NCI-H2227 (cell line): ENCODE data around the gene FERMT1.
"Not testable (repeated sequence)": the region's sequence is repeated elsewhere in the genome, so short reads cannot be mapped to it uniquely, and the experiment has no call there.

Experiments used
- DNase-seq: peaks from one replicate; lab custom pipeline; 2025; ENCODE audit not compliant: unreplicated experiment; lab: John Stamatoyannopoulos, UW

FERMT1 gene

GRCh38 chr20:6041808-6042265 lies 81.0 kb downstream of the FERMT1 start:
- DNase-seq: no peak

GRCh38 chr20:6040958-6041807 lies 81.6 kb downstream of the FERMT1 start:
- DNase-seq: no peak

- no peak for DNase-seq
Measured at GRCh38 chr20:6040540-6040939, 82.3 kb downstream of the FERMT1 start.

- DNase-seq: no peak
Measured at GRCh38 chr20:6039766-6040165, 83.1 kb downstream of the FERMT1 start.

GRCh38 chr20:6038256-6038655 lies 84.6 kb downstream of the FERMT1 start:
- DNase-seq: no peak

GRCh38 chr20:6037082-6037481 lies 85.7 kb downstream of the FERMT1 start:
- no peak for DNase-seq

GRCh38 chr20:6036213-6036612 lies 86.6 kb downstream of the FERMT1 start:
- DNase-seq: no peak

- DNase-seq: no peak
Measured at GRCh38 chr20:6034134-6034969, 88.5 kb downstream of the FERMT1 start.

- DNase-seq: not testable (repeated sequence)
Measured at GRCh38 chr20:6032907-6033306, 89.9 kb downstream of the FERMT1 start.

- DNase-seq: no peak
Measured at GRCh38 chr20:6030453-6031080, 92.3 kb downstream of the FERMT1 start.

GRCh38 chr20:6029538-6029937 lies 93.3 kb downstream of the FERMT1 start:
- DNase-seq: no peak

GRCh38 chr20:6028818-6029217 lies 94.0 kb downstream of the FERMT1 start:
- no peak for DNase-seq

GRCh38 chr20:6026051-6026450 lies 96.8 kb downstream of the FERMT1 start:
- DNase-seq: no peak
